Stimulated activated CD8-positive, alpha-beta memory T cell treated with anti-CD3 and anti-CD28 coated beads, Interleukin-4, amount 100 ng/mL, for 4 hours (primary cell): ENCODE results near the gene PTGES2.
A peak's percentile ranks its signal among the peaks of the same experiment; 100 is the strongest.

Experiments used
- DNase-seq, 2 donors: peaks; one replicate each; pipeline ENCODE4 v3.0.0-alpha.2; 2020; ENCODE audit warnings: low read depth in 2 of 2, low spot score in 1 of 2

The PTGES2 gene

DNA sequence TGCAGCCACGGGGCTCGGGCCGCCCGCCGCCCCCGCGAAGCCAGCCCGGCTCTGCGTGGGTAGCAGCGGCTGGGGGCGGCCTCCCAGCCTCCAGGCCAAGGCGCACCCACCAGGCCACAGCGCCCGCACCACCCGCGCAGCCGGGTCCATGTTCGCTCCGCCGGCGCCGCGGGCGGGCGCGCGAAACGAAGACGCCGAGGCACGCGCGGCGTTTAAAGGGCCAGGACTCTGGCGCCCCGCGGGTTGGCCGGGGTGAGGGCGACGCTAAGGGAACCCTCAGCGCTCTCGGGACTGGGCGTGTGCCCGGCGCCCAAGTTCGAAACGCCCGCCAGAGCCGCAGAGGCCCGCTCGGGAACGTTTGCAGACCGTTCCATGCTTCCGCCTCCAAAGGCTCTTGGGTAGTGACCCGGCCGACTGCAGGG, at the start of gene PTGES2:
Gene PTGES2, minus strand, starts transcription at position 162 of the 422 bp plus-strand sequence. Its CDS starts 12 bp downstream, at position 150.
- DNase-seq, result peak; percentile 49 to 70

GRCh38 chr9:128175726-128176125, 48.2 kb upstream of the PTGES2 start:
- no peak for DNase-seq

- DNase-seq, result no peak
These were observed 47.6 kb upstream of the PTGES2 start for GRCh38 chr9:128175102-128175563.

DNA sequence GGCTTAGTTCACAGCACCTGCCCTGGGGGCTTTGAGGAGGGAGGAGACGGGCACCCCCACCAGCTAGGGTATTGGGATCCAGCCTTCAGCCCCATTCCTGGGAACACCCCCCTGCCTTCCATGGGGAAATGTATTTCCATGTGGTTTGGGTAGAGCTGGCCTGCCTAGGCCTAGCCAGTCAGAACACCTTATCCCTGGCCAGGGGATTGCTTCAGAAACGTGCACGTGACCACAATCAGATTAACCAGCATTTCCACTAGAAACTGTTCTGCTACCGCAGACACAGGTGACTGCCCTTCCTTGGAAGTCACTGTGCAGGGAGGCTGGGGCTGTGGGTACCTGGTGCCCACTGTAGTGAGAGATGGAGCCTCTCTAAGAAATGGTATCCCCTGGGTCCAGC, 46.5 kb upstream of the PTGES2 start:
- no peak for DNase-seq

DNA sequence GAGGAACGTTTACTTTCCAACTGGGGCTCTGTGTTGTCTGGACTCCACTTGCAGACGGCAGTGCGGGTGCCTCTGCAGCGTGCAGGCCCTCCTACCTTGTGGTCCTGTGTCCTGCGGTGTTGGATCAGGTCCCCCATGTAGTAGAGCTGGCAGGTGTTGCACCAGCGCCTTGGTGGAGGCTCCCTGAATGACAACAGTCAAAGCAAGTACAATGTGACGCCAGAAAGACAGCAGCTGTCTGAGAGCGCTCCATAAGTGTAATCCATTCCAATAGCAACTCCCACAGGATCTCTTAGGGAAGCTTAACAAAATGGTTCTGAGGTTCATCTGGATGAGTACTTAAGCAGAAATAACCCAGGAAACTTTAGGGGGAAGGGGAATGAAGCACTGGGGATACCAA, 42.4 kb upstream of the PTGES2 start:
- no peak for DNase-seq

DNA sequence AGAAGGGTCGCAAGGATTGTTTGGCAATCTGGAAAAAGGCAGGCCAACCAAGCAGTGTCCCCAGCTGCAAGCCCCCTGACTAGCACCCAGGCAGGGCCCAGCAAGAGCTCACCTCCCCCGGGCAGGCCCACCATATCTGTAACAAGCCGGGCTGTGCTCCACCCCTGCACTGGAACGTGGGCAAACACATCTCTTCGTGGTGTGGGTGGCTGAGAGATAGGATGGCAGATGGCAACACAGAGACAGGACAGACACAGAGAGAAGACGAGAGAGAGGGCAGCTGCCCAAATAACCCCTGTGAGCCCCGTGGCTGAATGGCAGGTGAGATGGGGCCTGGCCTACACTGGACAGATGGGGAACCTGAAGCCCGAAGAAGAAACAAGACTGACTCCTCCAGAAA, 42.0 kb upstream of the PTGES2 start:
- no peak for DNase-seq

DNA sequence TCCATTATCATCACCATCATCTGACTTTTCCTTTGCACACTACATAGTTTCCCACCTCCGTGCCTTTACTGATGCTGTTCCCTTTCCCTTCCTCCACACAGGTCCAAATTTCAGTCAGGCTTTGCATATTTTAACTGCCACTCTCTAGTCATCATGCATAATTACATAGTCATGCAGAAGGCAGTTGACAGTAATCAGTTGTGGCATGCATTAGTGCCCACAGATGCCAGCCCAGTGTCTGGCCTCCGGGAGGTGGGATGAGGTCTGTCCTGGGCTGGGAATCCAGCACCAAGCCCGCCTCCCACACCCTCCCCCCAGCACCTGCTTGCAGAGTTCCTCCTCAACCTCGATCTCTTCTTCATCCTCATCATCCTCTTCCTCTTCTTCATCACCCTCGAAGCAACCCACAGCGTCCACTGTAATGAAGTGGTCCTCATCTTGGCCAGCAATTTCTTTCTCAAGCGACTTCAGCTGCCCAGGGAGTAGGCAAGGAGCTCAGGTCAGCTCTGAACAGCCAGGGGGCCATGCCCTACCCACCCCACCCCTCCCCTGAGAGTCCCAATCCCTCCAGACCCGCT, 41.3 kb upstream of the PTGES2 start:
- DNase-seq, result no peak

DNA sequence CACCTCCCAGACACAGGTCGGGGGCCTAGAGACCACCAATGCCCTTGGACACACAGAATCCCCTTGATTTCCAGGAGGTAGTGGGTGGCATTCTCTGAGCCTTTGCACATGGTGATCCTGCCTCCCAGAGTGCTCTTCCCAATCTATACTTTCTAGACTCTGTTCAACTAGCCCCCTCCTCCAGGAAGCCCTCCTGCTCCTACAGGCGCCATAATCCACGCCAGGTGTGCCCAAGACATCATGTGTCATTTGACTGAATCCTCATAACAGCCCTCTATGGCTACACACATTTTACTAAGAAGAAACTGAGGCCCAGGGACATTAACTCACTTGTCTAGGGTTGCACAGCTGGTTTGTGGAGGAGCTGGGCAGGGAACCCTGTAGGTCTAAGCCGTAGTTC, 39.7 kb upstream of the PTGES2 start:
- no peak for DNase-seq

DNA sequence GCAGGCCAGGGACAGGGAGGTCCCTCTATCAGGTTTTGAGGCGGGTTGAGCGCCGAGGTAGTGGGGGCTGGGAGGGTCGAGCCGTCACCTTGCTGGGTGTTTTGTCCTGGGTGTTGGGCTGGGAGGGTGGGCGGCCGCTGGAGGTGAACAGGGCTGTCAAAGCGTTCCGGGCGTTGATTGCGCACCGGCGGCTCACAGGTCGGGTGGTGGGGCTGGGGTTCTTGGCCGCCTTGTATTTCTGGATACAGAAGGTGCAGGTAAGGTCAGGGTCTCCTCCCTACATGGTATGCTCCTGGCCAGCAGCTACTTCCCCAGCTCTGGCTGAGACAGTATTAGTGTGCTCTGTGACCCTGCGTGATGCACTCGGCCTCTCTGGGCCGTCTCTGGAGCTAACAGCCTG, 38.6 kb upstream of the PTGES2 start:
- no peak for DNase-seq

DNA sequence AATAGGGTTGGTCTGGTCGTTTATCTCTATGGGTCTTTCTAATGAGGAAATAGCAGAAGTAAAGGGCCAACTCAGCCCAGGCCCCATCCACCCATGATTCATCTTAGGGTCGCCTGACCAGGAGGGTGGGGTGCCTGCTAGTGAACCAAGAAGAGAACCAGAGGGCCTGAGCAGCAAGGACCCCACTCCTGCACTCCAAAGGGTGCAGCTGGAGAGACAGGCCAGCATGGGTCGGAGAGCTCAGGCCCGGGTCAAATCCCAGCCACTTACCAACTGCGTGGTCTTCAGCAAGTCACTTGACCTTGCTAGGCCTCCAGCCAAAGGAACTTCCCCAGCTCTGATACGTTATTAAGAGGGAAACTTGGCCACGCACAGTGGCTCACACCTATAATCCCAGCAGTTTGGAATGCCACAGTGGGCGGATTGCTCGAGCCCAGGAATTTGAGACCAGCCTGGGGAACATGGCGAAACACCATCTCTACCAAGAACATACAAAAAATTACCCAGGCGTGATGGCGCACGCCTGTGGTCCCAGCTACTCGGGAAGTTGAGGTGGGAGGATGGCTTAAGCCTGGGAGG, 36.9 kb upstream of the PTGES2 start:
- DNase-seq, result no peak

DNA sequence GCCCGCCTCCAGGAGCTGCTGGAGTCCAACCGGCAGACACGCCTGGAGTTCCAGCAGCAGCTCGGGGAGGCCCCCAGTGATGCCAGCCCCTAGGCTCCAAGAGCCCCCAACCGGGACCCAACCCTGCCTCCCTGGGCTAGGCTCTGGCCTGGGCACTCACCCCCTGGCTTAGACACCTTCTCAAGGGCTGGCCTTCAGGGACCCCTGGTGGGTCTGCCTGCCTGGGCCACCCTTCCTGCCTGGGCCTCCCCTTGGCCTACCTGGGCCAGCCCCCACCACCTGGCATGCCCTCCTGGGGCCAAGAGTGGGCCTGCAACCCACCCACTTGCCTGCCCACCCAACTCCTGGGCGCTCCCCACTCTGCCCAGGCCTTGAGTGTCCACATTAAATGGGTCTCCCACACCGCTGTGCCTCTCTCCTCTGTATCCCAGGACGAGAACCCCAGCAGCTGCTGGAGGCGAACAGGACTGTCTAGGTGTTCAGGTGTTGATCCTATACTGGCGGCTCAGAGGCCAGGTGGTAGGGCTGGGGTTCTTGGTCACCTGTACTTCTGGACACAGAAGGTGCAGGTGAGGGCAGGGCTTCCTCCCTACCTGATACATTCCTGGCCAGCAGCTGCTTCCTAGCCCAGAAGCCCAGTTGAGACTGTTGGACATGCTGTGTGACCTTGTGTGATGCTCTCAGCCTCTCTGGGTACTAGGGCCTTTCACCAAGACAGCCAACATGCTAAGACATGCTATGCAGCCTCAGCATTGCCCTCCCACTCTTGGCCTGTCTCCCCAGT, 36.2 kb upstream of the PTGES2 start:
- no peak for DNase-seq

DNA sequence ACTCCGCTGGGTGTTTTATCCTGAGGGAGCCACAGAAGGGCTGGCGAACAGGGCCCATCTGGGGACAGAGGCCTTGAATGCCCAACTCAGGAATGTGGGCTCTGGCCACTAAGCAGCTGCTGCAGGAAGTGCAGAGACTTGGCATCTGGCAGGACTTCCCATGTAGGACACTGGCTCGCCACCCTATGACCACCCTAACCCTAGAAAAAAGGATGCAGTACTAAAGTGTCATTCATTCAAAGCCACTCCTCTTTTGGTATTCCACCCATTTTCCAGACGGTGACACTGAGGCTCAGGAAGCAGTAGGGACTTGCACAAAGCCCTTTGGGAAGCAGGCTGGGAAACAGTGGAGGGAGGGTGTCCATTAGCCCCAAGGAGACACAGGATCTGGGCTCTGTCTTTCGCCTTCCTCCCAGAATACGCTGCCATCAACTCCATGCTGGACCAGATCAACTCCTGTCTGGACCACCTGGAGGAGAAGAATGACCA, 35.5 kb upstream of the PTGES2 start:
- no peak for DNase-seq

GRCh38 chr9:128162215-128163026, 34.9 kb upstream of the PTGES2 start:
- no peak for DNase-seq

DNA sequence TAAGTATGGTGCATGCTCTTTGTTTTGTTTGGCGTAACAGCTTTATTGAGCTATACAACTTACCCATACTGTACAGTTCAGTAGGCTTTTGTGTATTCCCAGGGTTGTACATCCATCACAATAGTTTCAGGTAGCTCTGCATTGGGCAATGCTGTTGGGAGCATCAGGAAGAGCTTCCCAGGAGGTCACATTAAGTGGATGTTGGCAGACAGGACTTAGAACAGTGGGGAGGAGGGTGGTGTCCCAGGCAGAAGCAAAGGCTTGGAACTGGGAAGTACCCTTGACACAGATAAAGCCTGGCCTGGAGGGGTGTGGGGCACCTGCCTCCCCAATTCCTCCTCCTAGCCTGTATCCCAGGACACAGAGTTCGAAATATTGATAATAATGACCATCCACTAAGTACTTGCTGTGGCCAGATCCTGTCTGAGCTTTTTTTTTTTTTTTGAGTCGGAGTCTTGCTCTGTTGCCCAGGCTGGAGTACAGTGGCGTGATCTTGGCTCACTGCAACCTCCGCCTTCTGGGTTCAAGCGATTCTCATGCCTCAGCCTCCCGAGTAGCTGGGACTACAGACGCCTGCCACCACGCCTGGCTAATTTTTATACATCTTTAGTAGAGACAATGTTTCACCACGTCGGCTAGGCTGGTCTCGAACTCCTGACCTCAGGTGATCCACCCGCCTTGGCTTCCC, 33.8 kb upstream of the PTGES2 start:
- no peak for DNase-seq

- peak; percentile 25 to 56 for DNase-seq
These were observed 33.1 kb upstream of the PTGES2 start for GRCh38 chr9:128160603-128160987.

GRCh38 chr9:128159784-128160602, 32.5 kb upstream of the PTGES2 start, which contains the start of gene BBLN:
TSS of gene BBLN (plus strand) at chr9:128160265. CDS start at chr9:128160408, 143 bp downstream.
- DNase-seq, result peak; percentile 80 to 84

DNA sequence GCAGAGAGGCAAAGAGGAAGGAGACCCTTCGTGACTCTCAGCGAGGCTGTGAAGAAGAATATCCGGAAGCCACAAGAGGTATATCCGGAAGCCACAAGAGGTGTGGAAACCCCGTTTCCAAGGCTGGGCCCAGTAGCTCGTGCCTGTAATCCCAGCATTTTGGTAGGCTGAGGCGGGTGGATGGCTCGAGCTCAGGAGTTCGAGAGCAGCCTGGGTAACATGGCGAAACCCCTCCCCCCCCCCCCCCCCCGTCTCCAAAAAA, 31.9 kb upstream of the PTGES2 start:
- peak in 1 of 2 donors; percentile 9 for DNase-seq

- DNase-seq, result no peak
These were observed 28.4 kb upstream of the PTGES2 start for GRCh38 chr9:128155736-128156500.

- DNase-seq, result no peak
These were observed 26.6 kb upstream of the PTGES2 start for GRCh38 chr9:128153947-128154695.
